HG02981 (cell line): ENCODE measurements around the gene PAQR5.
"Not testable (repeated sequence)": the region's sequence is repeated elsewhere in the genome, so short reads cannot be mapped to it uniquely, and the experiment has no call there.

Experiments used
- ATAC-seq: cut with Tn5 transposase; IDR thresholded peaks from one replicate; pipeline ENCODE4 v1.9.1; 2021; ENCODE audit warnings: mild to moderate bottlenecking, moderate library complexity; ENCODE audit not compliant: unreplicated experiment

The PAQR5 gene, protein sequence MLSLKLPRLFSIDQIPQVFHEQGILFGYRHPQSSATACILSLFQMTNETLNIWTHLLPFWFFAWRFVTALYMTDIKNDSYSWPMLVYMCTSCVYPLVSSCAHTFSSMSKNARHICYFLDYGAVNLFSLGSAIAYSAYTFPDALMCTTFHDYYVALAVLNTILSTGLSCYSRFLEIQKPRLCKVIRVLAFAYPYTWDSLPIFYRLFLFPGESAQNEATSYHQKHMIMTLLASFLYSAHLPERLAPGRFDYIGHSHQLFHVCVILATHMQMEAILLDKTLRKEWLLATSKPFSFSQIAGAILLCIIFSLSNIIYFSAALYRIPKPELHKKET

DNA sequence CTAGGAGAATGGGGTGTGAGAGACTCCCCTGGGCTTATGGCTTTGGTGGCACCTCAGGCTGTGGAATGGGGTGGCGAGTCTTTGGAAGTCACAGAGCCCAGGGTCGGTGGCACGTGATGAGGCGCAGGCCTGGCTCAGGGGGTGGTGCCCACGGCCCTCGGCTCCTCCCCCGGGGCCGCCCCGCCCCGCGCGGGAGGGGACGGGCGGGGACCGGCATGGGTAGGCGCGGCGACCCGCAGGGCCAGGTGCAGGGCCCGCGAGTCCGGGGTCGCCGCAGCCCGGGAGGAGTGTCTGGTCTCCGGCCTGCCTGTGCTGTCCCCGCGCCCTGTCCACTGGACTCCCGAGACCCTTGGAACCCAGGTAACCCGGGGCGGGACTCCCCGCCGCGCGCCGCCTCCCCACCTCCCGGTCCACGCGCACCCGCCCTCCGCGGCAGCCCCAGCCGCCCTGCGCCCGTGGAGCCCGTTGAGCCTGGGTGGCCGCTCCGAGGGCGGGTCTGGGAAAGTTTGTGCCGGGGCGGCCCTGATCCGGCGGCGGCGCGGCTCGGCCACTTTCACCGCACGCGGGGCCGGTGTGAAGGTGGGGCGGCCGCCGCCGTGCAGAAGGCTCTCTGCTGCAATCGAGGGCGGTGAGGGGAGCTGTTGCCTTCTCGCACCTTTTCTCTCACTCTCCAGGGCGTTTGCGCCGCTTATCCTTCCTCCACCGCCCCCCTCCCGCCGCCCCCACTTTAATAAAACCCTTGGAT, at the start of gene PAQR5:
Gene PAQR5, plus strand, starts transcription at position 216 of the 745 bp plus-strand sequence. CDS start 61,169 bp downstream, outside the sequence.
- ATAC-seq: no peak

DNA sequence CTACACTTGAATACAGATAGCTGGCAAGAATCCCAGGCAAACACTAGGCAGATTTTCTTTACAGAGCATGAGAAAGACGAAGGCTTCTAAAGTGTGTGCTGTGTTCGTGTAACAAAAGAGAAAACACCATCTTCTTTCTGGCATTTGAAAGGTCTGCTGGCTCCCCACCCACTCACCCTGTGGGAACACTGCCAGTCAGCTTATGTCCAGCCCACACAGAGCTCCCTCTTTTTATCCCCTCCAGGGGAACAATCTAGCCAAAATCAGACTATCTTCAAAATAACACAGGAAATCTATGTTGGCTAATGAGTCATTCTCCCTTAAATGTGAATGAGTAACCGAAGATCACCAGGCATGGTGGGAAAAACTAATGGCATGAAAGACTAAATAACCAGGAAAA, 45.6 kb upstream of the PAQR5 start:
- no peak for ATAC-seq

DNA sequence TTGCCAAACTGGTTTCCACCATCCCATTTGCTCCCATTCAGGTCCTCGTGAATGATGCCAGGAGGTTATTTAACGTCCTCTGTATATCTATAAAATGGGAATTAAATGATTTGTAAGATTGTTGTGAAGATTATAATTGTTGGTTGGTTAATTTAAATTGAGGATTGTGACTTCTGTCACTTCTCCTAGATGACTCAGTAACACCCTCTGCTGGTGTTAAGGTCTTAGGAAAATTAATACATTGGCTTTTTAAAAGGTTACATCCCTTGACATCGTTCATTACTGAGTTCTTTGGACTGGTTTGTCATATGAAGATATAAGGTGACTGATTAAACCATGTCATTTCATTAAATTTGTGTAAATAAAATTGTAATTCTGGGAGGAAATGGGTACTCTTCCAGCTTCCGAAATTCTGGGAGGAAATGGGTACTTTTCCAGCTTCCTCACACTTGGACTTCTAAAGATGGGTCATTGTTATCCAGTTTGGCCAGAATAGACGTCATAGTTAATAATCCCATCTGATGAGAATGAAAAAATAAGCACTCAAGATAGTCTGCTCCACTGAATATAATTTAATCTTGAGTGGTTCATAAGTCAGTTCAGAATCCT, 33.3 kb upstream of the PAQR5 start:
- ATAC-seq: no peak

DNA sequence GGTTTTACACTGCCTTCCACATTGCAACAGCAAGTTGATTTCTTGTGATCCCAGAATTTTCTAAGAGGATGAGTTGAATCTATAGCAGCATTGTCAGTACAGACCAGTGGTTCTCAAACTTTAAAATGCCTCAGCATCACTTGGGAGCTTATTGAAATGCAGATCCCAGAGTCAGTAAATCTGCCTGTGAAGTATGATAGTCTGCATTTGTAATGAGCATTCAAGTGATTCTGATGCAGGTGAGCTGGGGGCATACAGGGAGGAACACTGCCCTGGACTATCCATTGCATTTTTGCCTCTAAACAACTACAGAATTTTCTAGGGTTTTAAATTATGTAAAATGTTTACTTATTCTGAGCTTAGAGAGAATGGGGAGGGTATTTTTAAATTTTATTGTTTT, 27.5 kb upstream of the PAQR5 start:
- no peak for ATAC-seq

DNA sequence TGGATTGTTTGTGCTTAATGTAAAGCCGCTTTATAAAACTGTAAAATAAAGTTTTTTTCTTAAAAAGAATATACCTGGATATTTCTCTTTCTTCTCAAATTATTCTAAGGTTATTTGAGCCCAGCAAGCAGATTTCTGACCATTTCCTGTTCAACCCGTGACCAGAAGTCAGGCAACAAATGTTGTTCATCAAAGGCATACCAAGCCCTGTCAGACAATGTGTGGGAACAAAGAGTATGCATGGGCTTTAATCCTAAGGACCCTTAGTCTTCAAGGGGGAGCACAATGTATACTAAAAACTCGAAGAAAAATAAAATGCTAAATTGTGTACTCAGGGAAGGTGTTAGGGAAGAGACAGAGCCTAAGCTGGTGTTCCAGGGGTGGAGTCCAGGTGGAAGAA, 26.6 kb upstream of the PAQR5 start:
- ATAC-seq: no peak

DNA sequence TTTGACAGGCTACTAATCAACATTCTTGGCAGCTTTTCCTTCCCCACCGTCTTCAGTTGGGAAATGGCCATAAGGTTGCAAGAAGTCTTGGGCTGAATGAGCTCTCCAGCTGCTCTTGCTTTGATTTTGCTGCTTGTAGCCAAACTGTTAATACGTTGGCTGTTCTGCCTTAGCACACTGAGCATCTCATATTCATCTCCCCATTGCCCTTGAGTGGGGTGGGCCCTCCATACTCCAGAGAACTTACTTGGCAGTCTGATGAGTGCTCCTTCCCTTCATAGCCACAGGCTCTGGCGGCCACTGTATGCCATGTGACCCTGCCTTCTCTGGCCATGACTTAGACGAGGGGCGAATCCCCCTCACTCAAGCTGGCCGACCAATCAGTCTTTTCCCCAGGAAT, 25.8 kb upstream of the PAQR5 start:
- ATAC-seq: no peak

DNA sequence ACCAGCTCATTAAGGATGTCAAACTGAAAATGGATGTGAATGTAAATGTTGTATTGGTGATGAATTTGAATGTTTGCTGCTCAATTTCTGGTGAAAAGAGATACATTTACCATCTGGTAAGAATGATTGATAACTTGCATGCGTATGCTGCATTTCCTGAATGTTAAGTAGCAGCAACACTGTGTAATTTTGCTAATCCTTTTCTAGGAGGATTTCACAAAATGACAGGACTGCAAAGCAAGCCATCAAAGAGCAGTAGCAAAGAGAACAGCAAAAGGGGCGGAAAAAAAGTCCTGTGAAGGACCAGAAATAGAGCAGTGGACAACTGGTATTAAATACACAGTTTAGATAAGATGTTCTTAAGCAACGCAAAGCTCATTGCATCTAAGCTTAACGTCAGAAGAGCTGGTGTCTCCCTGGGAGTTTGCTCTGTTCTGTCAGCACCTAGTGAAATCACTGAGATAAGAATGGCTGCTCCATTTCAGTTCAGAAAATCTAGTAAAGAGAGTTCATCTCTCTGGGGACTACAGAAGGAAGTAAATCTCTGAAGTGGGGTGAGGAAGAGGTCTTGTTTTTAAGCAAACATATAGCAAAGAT, 23.5 kb upstream of the PAQR5 start:
- ATAC-seq: no peak

DNA sequence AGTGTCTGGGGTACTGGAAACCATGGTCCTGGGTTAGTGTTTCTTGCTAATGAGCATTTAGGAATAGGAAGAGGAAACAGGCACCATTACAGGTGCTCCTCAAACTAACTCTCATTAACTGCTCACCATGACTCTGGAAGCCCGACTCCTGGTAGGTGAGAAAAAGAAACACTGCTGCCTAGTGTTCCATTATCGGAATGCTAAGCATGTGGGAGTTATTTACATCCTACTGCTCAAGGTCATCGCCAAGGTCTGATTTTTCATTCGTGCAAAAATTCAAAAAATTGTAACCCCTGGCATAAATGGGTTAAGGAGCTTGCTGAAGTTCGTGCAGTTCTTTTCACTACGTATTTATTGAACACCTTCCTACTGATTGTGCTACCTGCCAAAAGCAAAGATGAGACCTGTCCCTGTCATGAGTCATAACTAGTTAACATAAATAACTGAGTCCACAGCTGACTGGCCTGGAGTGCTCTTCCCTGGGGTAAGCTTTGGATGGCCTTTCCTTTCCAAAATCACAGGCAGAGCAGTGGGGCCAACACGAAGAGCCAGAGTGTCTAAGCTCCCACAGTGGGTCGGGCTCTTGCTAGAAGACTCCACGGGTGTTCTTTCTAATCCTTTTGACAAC, 22.7 kb upstream of the PAQR5 start:
- ATAC-seq: no peak

DNA sequence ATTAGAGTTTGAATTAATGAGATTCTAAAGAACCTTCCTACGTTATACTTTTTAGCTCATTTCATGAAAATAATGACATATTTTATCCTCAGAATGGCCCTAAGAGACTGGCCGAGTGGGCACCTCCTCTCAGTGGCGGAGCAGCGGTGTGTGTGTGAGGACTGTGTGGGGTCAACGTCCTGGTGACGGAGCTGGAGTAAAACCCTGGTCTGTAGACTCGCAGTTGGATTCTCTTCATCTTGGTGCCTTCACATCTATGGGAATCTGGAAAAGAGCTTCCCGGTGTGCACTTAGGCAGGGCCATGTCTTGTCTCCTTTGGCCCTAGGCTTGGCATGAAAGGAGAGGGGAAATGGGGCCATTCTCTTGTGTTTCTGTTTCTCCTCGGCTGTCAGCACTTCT, 21.4 kb upstream of the PAQR5 start:
- no peak for ATAC-seq

DNA sequence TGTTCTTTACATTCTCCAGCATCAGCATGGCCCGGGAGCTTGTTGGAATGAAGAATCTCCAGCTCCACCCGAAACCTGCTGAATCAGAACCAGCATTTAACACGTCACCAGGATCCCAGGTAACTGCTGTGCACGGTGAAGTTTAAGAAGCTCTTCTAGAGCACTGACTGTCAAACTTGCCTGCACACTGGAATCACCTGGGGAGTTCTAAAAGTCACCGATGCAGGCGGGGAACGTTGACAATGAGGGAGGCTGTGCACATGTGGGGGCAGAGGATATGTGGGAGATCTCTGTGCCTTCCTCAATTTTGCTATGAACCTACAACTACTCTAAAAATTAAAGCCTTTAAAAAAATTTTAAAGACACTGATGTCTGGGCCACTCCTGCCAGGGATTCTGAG, 19.1 kb upstream of the PAQR5 start:
- no peak for ATAC-seq

DNA sequence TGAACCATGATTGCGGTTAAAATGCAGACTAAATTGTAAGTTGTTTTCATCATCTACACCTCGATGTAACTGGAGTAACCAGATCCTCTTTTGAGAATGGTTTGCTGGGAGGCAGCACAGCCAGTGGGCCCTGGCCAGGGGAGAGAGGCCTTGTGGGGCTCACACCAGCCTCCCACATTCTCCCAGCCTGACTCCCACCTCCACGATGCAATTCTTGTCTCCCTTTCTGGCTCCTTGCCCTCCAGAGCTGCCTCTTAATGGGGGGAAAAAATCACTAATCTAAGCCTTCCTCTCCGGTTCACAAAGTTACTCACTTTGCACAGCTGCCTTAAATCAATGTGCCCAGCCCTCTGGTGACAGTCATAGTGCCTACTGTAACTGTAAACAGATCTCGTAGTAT, 17.9 kb upstream of the PAQR5 start:
- ATAC-seq: no peak

DNA sequence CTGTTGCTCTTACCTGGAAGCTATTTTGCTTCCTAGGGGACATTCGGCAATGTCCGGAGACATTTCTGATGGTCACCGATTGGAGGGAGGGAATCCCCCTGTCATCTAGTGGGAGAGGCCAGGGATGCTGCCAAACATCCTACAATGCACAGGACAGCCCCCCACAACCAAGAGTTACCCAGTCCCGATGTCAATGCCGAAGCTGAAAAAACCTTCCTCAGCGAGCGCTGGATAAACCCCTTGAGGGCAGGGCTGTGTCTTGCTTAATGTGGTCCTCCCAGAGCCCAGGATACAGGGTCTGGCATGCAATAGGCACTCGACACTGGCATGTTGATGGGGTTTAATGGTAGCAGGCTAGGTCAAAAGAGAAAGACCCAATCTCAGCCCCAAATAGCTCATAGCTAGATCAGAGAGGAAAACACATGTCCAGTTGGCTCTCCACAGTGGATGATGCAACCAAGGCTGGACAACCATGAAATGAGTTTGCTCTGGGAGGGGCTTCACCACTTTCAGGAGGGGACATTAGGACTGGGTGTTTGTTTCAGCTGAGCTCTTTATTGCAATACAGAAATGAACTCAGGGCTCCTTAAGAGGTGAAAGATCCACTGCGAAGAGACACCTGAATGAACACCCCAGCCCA, 16.5 kb upstream of the PAQR5 start:
- no peak for ATAC-seq

DNA sequence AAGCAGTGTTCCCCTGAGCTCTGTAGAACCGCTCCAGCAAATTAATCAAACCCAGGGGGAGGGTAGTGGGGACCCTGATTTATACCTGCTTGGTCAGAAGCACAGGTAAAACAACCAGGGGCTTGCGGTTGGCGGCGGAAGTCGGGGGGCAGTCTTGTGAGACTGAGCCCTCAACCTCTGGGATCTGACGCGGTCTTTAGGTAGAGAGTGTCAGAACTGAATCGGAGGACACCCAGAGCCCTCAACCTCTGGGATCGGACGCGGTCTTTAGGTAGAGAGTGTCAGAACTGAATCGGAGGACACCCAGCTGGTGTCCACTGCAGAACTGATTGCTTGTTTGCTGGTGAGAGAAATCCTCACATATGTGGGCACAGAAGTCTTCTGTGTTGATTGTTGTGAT, 12.9 kb upstream of the PAQR5 start:
- ATAC-seq: no peak

DNA sequence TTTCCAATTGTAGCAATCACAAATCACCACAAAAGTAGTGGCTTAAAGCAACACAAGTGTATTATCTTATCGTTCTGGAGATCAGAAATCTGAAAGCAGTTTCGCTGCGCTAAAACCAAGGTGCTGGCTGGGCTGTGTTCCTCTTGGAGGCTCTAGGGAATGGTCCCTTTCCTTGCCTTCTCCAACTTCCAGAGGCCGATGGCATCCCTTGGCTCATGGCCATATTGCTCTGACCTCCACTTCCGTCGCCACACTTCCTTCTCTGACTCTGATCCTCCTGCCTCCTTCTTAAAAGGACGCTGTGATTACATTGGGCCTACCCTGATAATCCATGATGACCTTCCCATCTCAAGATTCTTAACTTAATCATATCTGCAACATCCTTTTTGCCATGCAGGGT, 10.7 kb upstream of the PAQR5 start:
- ATAC-seq: no peak

DNA sequence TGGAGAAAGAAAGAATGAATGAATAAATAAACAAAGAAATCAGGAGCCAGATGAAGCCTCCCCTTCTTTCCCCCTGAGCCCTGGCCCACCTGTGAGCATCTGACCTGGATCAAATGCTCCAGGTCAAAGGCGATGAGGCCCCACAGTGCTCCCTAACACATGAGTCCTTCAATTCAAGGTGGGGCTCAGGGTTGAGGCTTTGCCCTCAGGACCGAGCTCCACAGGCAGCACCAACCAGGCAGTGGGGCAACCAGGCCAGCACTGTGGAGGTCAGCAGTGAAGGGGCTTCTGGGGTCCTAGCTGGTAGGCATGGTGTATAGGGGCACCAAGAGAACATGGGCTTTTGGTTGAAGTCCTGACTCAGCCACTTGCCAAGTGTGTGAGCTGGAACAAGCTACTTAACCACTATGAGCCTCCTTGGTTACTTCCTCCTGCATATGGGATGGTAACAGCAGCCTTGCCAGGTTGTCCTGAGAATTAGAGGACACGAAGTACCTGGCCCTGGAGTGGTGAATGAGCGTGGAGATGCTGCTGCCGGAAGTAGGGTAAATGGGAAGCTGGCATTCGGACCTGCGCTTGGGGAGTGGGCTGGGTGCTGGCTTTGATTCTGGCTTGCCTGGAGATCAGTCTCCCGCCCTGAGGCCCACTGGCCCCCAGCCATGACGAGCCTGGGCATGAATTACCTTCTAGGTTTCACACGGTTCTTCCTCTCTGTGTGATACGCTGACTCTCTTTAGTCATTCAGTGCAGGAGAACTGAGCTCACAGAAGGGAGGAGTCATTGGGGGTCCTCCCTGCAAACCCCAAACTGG, 10.0 kb upstream of the PAQR5 start:
- no peak for ATAC-seq

DNA sequence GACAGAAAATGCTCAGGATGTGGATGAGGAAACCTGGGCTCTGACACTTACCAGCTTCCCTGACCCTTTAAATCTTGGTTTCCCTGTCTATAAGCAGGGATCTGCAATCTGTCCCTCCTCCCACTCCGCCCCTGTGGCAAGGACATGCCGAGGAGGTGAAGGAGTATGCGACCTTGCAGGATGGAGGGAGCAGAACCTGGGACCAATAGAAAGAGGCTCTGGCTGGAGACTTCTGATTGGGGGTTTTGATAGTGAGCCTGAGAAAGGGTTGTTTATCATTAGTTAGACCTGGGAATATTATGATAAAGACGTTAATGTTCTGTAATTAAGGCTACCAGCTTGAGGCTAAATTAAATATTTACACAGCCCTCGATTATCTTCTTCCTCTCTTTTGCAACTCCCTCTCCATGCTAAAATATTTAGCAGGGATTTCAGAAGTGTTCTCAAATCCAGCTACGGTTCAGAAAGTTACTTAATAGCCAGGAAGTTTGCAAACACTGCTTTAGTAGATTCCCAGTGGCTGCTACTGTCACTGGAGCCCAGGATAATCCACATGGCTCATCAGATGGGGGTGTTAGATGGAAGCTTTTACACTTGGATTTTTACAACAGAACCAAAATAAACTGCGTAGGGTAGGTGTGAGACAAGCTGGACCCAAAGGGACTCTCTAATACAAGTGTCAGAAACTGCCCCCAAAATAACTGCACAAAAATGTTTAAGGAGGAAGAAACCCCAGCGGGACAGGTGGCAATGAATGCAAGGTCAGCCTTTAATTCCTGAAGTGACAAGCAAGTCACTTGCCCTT, 9.2 kb upstream of the PAQR5 start:
- ATAC-seq: no peak

DNA sequence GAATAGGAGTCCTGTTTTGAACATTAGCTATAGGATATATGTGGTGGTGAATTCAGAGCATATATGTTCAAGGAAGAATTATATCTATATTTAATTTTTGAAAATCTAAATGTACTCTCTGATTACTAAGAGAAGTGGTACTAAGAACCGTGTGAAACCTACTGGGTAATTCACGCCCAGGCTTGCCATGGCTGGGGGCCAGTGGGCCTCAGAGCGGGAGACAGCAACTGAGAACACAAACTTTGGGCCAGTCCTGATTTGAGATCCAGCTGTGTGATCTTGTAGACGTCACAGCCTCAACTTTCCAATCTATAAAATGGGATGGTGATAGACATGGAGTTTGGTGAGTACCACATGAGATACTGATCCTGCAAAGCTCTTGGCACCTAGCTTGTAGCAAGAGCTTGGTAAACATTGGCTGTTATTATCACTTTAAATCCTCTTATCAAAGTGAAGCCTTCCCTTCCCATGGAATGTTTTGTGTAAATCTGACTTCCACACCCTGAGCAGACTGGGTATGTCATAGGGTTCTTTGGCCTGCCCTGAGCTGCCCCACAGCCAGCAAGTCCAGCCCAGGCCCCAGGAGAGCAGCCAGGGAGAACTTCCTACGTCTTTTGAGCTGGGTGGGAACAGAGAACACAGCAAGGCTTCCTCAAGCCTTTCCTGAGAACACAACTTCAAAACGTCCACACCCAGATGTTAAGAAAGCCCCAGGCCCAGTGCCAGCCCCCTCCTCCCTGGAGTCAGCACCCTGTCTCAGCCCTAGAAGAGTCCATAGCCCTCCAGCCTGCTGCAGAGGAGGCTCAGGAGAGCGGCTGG, 8.2 kb upstream of the PAQR5 start:
- ATAC-seq: no peak

DNA sequence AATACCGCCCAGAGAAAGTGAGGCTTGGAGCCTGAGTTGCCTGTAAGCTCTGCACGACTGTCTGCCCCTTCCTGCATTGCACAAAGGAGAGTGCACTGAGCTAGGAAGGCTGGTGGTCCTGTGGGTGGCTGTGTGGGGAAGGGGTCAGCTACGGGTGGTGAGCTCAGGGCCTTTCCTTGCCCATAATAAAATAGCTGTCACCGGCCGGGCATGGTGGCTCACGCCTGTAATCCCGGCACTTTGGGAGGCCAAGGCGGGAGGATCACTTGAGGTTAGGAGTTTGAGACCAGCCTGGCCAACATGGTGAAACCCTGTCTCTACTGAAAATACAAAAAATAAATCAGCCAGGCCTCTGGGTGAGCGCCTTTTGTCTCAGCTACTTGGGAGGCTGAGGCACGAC, 7.1 kb upstream of the PAQR5 start:
- ATAC-seq: not testable (repeated sequence)
